ENCODE measurements around the gene KRT33A. TPM values are rescaled to one million over a fixed set of nuclear protein-coding genes. Genes with fewer than 3 reads are reported as not detected.
"Not testable (repeated sequence)": the region's sequence is repeated elsewhere in the genome, so short reads cannot be mapped to it uniquely, and the experiment has no call there.

The KRT33A gene
- total RNA-seq, 2 donors from 2014 or later = not detected

GRCh38 chr17:41347869-41348760, 2.5 kb downstream of the KRT33A start:
- peaks cover 4% of the 10 kb centered on the region for H3K36me3 Mint-ChIP-seq
- DNase-seq (ENCODE audit: low spot score) = peak; percentile 6
- no peak for ATAC-seq
- no peak overlapping the region for H3K4me3 Mint-ChIP-seq
- H3K9me3 Mint-ChIP-seq = peaks cover 3% of the 10 kb centered on the region
- H3K27ac Mint-ChIP-seq = no peak overlapping the region
- H3K4me1 Mint-ChIP-seq (ENCODE audit: low read depth in 2 of 2) = peaks cover 0 to 3% of the 10 kb centered on the region in 2 donors
- peaks cover 16 to 17% of the 10 kb centered on the region in 2 donors for H3K27me3 Mint-ChIP-seq

- H3K27ac Mint-ChIP-seq; H3K4me1 Mint-ChIP-seq (ENCODE audit: low read depth in 2 of 2); H3K27me3 Mint-ChIP-seq; H3K4me3 Mint-ChIP-seq; H3K9me3 Mint-ChIP-seq: not testable (repeated sequence)
- ATAC-seq (peak in 1 of 2 donors; percentile 18), DNase-seq (ENCODE audit: low spot score) (peak; percentile 39)
- H3K36me3 Mint-ChIP-seq = peaks cover 13% of the 10 kb centered on the region
Observed at GRCh38 chr17:41346421-41346820, 4.2 kb downstream of the KRT33A start.

- DNase-seq (ENCODE audit: low spot score) (peak; percentile 12), ATAC-seq (no peak)
- Mint-ChIP-seq H3K4me3 (no peak overlapping the region), H3K27ac (no peak overlapping the region), H3K36me3 (peaks cover 13% of the 10 kb centered on the region), H3K27me3 (peaks cover 0 to 7% of the 10 kb centered on the region in 2 donors), H3K9me3 (peaks cover 5% of the 10 kb centered on the region), H3K4me1 (ENCODE audit: low read depth in 2 of 2) (peaks cover 10% of the 10 kb centered on the region in 2 donors)
Observed at GRCh38 chr17:41345992-41346391, 4.6 kb downstream of the KRT33A start.

GRCh38 chr17:41343029-41343428, 7.6 kb downstream of the KRT33A start:
- Mint-ChIP-seq H3K4me1 (ENCODE audit: low read depth in 2 of 2) (peaks cover 28 to 34% of the 10 kb centered on the region in 2 donors), H3K4me3 (no peak overlapping the region), H3K9me3 (peaks cover 5% of the 10 kb centered on the region), H3K27me3 (peaks cover 5 to 16% of the 10 kb centered on the region in 2 donors), H3K36me3 (peaks cover 13% of the 10 kb centered on the region), H3K27ac (no peak overlapping the region)
- DNase-seq (ENCODE audit: low spot score) = no peak
- ATAC-seq = no peak

- peaks cover 5% of the 10 kb centered on the region for H3K9me3 Mint-ChIP-seq
- ATAC-seq = peak in 1 of 2 donors; percentile 58
- H3K36me3 Mint-ChIP-seq = peaks cover 13% of the 10 kb centered on the region
- H3K4me3 Mint-ChIP-seq = peak overlapping the region; percentile 47
- H3K4me1 Mint-ChIP-seq (ENCODE audit: low read depth in 2 of 2) = peaks cover 28 to 34% of the 10 kb centered on the region in 2 donors
- peaks cover 5 to 16% of the 10 kb centered on the region in 2 donors for H3K27me3 Mint-ChIP-seq
- no peak for DNase-seq (ENCODE audit: low spot score)
- H3K27ac Mint-ChIP-seq = peak overlapping the region in 1 of 2 donors; percentile 22
Observed at GRCh38 chr17:41340934-41341861, 9.4 kb downstream of the KRT33A start.

- Mint-ChIP-seq H3K4me3 (peak overlapping the region; percentile 8), H3K36me3 (peaks cover 13% of the 10 kb centered on the region), H3K27me3 (peaks cover 5 to 16% of the 10 kb centered on the region in 2 donors), H3K27ac (no peak overlapping the region), H3K9me3 (peaks cover 5% of the 10 kb centered on the region), H3K4me1 (ENCODE audit: low read depth in 2 of 2) (peaks cover 28 to 34% of the 10 kb centered on the region in 2 donors)
- DNase-seq (ENCODE audit: low spot score) (no peak), ATAC-seq (no peak)
Observed at GRCh38 chr17:41340494-41340893, 10.1 kb downstream of the KRT33A start.

- Mint-ChIP-seq H3K27ac (no peak overlapping the region), H3K27me3 (peaks cover 5 to 16% of the 10 kb centered on the region in 2 donors), H3K9me3 (peaks cover 5% of the 10 kb centered on the region), H3K36me3 (peaks cover 13% of the 10 kb centered on the region), H3K4me3 (peak overlapping the region; percentile 31), H3K4me1 (ENCODE audit: low read depth in 2 of 2) (peaks cover 33 to 34% of the 10 kb centered on the region in 2 donors)
- ATAC-seq (no peak), DNase-seq (ENCODE audit: low spot score) (no peak)
Observed at GRCh38 chr17:41339571-41340172, 11.0 kb downstream of the KRT33A start.

GRCh38 chr17:41338961-41339485, 11.6 kb downstream of the KRT33A start:
- ATAC-seq = no peak

GRCh38 chr17:41335747-41336146, 14.9 kb downstream of the KRT33A start:
- ATAC-seq (no peak), DNase-seq (ENCODE audit: low spot score) (no peak)
- Mint-ChIP-seq H3K4me1 (ENCODE audit: low read depth in 2 of 2) (peaks cover 22 to 28% of the 10 kb centered on the region in 2 donors), H3K27ac (no peak overlapping the region), H3K27me3 (peaks cover 5 to 9% of the 10 kb centered on the region in 2 donors), H3K9me3 (no peaks in the 10 kb centered on the region), H3K36me3 (no peaks in the 10 kb centered on the region), H3K4me3 (no peak overlapping the region)

More at GRCh38 chr17:41338961-41339485, 11.6 kb downstream of the KRT33A start:
- peaks cover 5% of the 10 kb centered on the region for H3K9me3 Mint-ChIP-seq
- no peak for DNase-seq (ENCODE audit: low spot score)
- peak overlapping the region; percentile 31 for H3K4me3 Mint-ChIP-seq
- H3K4me1 Mint-ChIP-seq (ENCODE audit: low read depth in 2 of 2) = peaks cover 34 to 36% of the 10 kb centered on the region in 2 donors
- no peak overlapping the region for H3K27ac Mint-ChIP-seq
- H3K36me3 Mint-ChIP-seq = peaks cover 13% of the 10 kb centered on the region
- H3K27me3 Mint-ChIP-seq = peaks cover 5 to 16% of the 10 kb centered on the region in 2 donors

- Mint-ChIP-seq H3K27ac (no peak overlapping the region), H3K4me3 (no peak overlapping the region), H3K4me1 (ENCODE audit: low read depth in 2 of 2) (peaks cover 11 to 20% of the 10 kb centered on the region in 2 donors), H3K27me3 (peaks cover 0 to 3% of the 10 kb centered on the region in 2 donors), H3K9me3 (no peaks in the 10 kb centered on the region), H3K36me3 (no peaks in the 10 kb centered on the region)
- no peak for ATAC-seq
- no peak for DNase-seq (ENCODE audit: low spot score)
Observed at GRCh38 chr17:41334385-41335305, 16.0 kb downstream of the KRT33A start.

- H3K9me3 Mint-ChIP-seq = no peaks in the 10 kb centered on the region
Observed at GRCh38 chr17:41333836-41334235, 16.8 kb downstream of the KRT33A start.

GRCh38 chr17:41333098-41333497, 17.5 kb downstream of the KRT33A start:
- Mint-ChIP-seq H3K36me3 (no peaks in the 10 kb centered on the region), H3K27me3 (no peaks in the 10 kb centered on the region), H3K27ac (no peak overlapping the region), H3K4me3 (no peak overlapping the region), H3K4me1 (ENCODE audit: low read depth in 2 of 2) (peaks cover 0 to 12% of the 10 kb centered on the region in 2 donors), H3K9me3 (no peaks in the 10 kb centered on the region)
- DNase-seq (ENCODE audit: low spot score) (no peak), ATAC-seq (no peak)

More at GRCh38 chr17:41333836-41334235, 16.8 kb downstream of the KRT33A start:
- no peak for DNase-seq (ENCODE audit: low spot score)
- H3K27me3 Mint-ChIP-seq = no peaks in the 10 kb centered on the region
- H3K36me3 Mint-ChIP-seq = no peaks in the 10 kb centered on the region
- peaks cover 3 to 12% of the 10 kb centered on the region in 2 donors for H3K4me1 Mint-ChIP-seq (ENCODE audit: low read depth in 2 of 2)
- H3K27ac Mint-ChIP-seq = no peak overlapping the region
- no peak for ATAC-seq
- no peak overlapping the region for H3K4me3 Mint-ChIP-seq

Data from natural killer cell treated with Interleukin-12 subunit alpha and Interleukin-12 subunit beta and Interleukin-15 and Interleukin-18, amount 100 ng/mL, for 72 hours (primary cell).